GM18858 (cell line): Measurements from ENCODE around the gene GP1BB.

Source experiments
- ATAC-seq: cut with Tn5 transposase; IDR thresholded peaks from one replicate; pipeline ENCODE4 v1.9.1; 2021; ENCODE audit not compliant: unreplicated experiment

The GP1BB gene

GRCh38 chr22:19713650-19714311 is 9.6 kb upstream of the GP1BB start:
- no peak for ATAC-seq

GRCh38 chr22:19714312-19715187 is 8.8 kb upstream of the GP1BB start, which contains the start of gene SEPTIN5:
SEPTIN5 (plus strand) TSS chr22:19714503; CDS start chr22:19714589, 86 bp downstream.
- no peak for ATAC-seq

- ATAC-seq, result no peak
Observed at GRCh38 chr22:19715188-19715930, 8.0 kb upstream of the GP1BB start.

- ATAC-seq, result no peak
Observed at GRCh38 chr22:19716041-19716828, 7.1 kb upstream of the GP1BB start.

GRCh38 chr22:19716829-19717105 is 6.6 kb upstream of the GP1BB start:
- no peak for ATAC-seq

GRCh38 chr22:19717181-19717580 is 6.2 kb upstream of the GP1BB start:
- no peak for ATAC-seq

GRCh38 chr22:19717691-19718455 is 5.5 kb upstream of the GP1BB start:
- ATAC-seq, result no peak

GRCh38 chr22:19718456-19719049 is 4.8 kb upstream of the GP1BB start:
- no peak for ATAC-seq

- ATAC-seq, result no peak
Observed at GRCh38 chr22:19719050-19719482, 4.3 kb upstream of the GP1BB start.

GRCh38 chr22:19719488-19720021 is 3.8 kb upstream of the GP1BB start:
- ATAC-seq, result no peak

GRCh38 chr22:19720150-19720827 is 3.0 kb upstream of the GP1BB start:
- no peak for ATAC-seq

GRCh38 chr22:19720999-19721329 is 2.4 kb upstream of the GP1BB start:
- no peak for ATAC-seq

- no peak for ATAC-seq
Observed at GRCh38 chr22:19721330-19722177, 1.8 kb upstream of the GP1BB start.

- no peak for ATAC-seq
Observed at GRCh38 chr22:19722178-19722981, 959 bp upstream of the GP1BB start.

- ATAC-seq, result no peak
Observed at GRCh38 chr22:19722982-19723231, 432 bp upstream of the GP1BB start.

- ATAC-seq, result no peak
Observed at GRCh38 chr22:19723983-19724827, 866 bp downstream of the GP1BB start.
